Thoracic aorta (tissue), 2 donors: ENCODE data around the gene IKBIP. TPM values are rescaled to one million over a fixed set of nuclear protein-coding genes. Genes with fewer than 3 reads are reported as not detected.

Source experiments
- ATAC-seq: fragments of 150-250 bp; one replicate; pipeline ENCODE4 v1.8.0; 2017; ENCODE audit warnings: low read depth; ENCODE audit not compliant: insufficient number of reproducible peaks, low FRiP score
- DNase-seq: peaks from one replicate; pipeline ENCODE4 v3.0.0-alpha.2; 2020; ENCODE audit warnings: low spot score
- H3K27ac ChIP-seq, 2 donors: fragments of 200-600 bp; sonication (generic); 1 replicate in 1 of 2; 2 replicates in 1 of 2; pipeline ENCODE4 v1.5.1; 2016; ENCODE audit warnings: mild to moderate bottlenecking in 2 of 2, moderate library complexity in 2 of 2
- H3K27me3 ChIP-seq: fragments of 200-600 bp; sonication (generic); replicated peaks from 2 replicates; pipeline ENCODE4 v1.6.0; 2016; ENCODE audit warnings: mild to moderate bottlenecking; ENCODE audit not compliant: insufficient read depth
- H3K36me3 ChIP-seq: fragments of 200-600 bp; sonication (generic); one replicate; pipeline ENCODE4 v1.5.1; 2016
- H3K4me1 ChIP-seq, 2 donors: fragments of 200-600 bp; sonication (generic); 1 replicate in 1 of 2; 2 replicates in 1 of 2; pipeline versions ENCODE4 v1.5.1 to v1.6.0; 2016; ENCODE audit warnings: low read depth in 2 of 2, mild to moderate bottlenecking in 1 of 2; ENCODE audit not compliant: control insufficient read depth in 1 of 2
- H3K4me3 ChIP-seq: fragments of 200-600 bp; sonication (generic); 2 replicates; pipeline ENCODE4 v1.5.1; 2016; ENCODE audit warnings: mild to moderate bottlenecking
- H3K9me3 ChIP-seq: fragments of 200-600 bp; sonication (generic); 2 replicates; pipeline ENCODE4 v1.5.1; 2016
- total RNA-seq, 2 donors: library from RNA; depleted of rRNA; stranded (reverse); fragments of >200 nt; gene quantifications; one replicate each; pipeline versions ENCODE4 v1.1.0 to v1.2.3, GENCODE V29; 2016
- TF ChIP-seq, protein P1 (sequence below): fragments of 200-600 bp; sonication (generic); IDR thresholded peaks from one replicate; pipeline ENCODE4 v1.5.1; 2019; ENCODE audit warnings: antibody characterized with exemption

IKBIP gene
- total RNA-seq, 2 donors from 2014 or later = 12.3 to 15.2 TPM

DNA sequence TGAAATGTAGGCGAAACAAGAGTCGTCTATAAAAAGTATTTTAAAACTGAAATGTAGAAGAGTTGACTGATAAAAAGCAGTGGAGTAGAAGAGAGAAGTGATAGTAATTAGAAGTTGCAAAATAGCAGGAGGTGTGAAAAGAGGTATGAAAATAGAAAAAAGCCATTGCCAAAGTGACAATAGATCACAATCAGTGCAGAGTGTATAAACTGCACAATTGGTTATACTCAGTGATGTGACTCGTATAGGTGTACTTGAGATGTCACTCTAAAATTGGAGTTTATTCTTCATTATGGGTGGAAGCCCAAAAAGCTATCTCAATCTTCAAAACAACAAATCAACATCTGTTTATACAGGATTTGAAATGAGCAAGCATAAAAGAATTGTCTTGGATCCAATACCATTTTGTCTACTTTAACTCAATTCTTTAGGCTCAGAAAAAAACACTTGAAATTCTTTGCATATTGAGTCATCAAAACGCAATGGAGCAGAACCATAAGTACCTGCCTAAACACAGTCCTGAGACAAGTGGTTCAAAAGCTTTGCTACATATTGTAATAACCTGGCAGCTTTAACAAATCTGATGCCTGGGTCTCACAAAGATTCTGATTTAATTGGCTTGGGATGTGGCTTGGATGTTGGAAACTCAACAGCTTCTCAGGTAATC is 8.8 kb downstream of the IKBIP start:
- no peak for DNase-seq
- Histone ChIP-seq H3K4me1 (no peaks in the 10 kb centered on the region), H3K27me3 (no peaks in the 10 kb centered on the region), H3K9me3 (no peaks in the 10 kb centered on the region), H3K36me3 (peaks cover 6% of the 10 kb centered on the region), H3K4me3 (no peak overlapping the region), H3K27ac (no peak overlapping the region)
- TF ChIP-seq, protein P1, sequence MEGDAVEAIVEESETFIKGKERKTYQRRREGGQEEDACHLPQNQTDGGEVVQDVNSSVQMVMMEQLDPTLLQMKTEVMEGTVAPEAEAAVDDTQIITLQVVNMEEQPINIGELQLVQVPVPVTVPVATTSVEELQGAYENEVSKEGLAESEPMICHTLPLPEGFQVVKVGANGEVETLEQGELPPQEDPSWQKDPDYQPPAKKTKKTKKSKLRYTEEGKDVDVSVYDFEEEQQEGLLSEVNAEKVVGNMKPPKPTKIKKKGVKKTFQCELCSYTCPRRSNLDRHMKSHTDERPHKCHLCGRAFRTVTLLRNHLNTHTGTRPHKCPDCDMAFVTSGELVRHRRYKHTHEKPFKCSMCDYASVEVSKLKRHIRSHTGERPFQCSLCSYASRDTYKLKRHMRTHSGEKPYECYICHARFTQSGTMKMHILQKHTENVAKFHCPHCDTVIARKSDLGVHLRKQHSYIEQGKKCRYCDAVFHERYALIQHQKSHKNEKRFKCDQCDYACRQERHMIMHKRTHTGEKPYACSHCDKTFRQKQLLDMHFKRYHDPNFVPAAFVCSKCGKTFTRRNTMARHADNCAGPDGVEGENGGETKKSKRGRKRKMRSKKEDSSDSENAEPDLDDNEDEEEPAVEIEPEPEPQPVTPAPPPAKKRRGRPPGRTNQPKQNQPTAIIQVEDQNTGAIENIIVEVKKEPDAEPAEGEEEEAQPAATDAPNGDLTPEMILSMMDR = no peak
- ATAC-seq = no peak

DNA sequence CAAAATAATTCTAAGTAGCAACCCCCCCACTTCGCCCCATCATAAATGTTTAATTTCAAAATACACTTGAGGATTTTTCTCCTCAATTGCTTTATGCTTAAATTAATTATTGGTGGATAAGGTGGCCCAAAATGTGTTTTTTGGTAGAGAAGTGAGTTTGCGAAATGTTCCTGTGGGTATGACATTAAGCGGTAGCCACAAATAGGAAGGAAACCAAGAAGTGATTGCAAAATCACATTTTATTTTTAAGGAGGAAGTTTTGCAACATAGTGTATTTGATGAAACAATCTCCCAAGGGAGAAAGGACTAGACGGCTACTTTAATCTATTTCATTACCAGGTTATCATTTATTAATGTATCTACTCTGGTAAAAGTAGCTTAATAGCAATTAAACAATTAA is 25.6 kb downstream of the IKBIP start:
- TF ChIP-seq, protein P1 = no peak
- Histone ChIP-seq H3K27me3 (no peaks in the 10 kb centered on the region), H3K4me3 (no peak overlapping the region), H3K9me3 (no peaks in the 10 kb centered on the region), H3K4me1 (no peaks in the 10 kb centered on the region), H3K27ac (no peak overlapping the region), H3K36me3 (no peaks in the 10 kb centered on the region)
- DNase-seq (no peak), ATAC-seq (no peak)

GRCh38 chr12:98612696-98613334 is 31.8 kb downstream of the IKBIP start:
- no peaks in the 10 kb centered on the region for H3K36me3 ChIP-seq
- H3K4me1 ChIP-seq = no peaks in the 10 kb centered on the region
- no peaks in the 10 kb centered on the region for H3K9me3 ChIP-seq
- H3K4me3 ChIP-seq = no peak overlapping the region
- DNase-seq (no peak), ATAC-seq (no peak)
- TF ChIP-seq, protein P1 = no peak
- H3K27me3 ChIP-seq = no peaks in the 10 kb centered on the region
- H3K27ac ChIP-seq = no peak overlapping the region

- TF ChIP-seq, protein P1 = no peak
- Histone ChIP-seq H3K27ac (no peak overlapping the region), H3K27me3 (no peaks in the 10 kb centered on the region), H3K36me3 (no peaks in the 10 kb centered on the region), H3K9me3 (no peaks in the 10 kb centered on the region), H3K4me3 (no peak overlapping the region), H3K4me1 (no peaks in the 10 kb centered on the region)
- ATAC-seq (no peak), DNase-seq (no peak)
Measured at GRCh38 chr12:98610596-98610995, 34.0 kb downstream of the IKBIP start.

- H3K4me3 ChIP-seq = no peak overlapping the region
- H3K9me3 ChIP-seq = no peaks in the 10 kb centered on the region
- no peaks in the 10 kb centered on the region for H3K4me1 ChIP-seq
- peaks cover 25% of the 10 kb centered on the region for H3K36me3 ChIP-seq
- H3K27me3 ChIP-seq = no peaks in the 10 kb centered on the region
- H3K27ac ChIP-seq = no peak overlapping the region
- TF ChIP-seq, protein P1 = no peak
- ATAC-seq (no peak), DNase-seq (no peak)
Measured at GRCh38 chr12:98606359-98606988, 38.1 kb downstream of the IKBIP start.
